ENCODE data around the gene ZNF385C. TPM values are rescaled to one million over a fixed set of nuclear protein-coding genes. Genes with fewer than 3 reads are reported as not detected.
A peak's percentile ranks its signal among the peaks of the same experiment; 100 is the strongest.

ZNF385C gene
- total and polyA plus RNA-seq, 2 of the 13 experiments (the other 11 are each of a cell fraction or from before 2014, with no cell fraction given) = 2.3 to 6.1 TPM

GRCh38 chr17:42075789-42076188 lies 22.5 kb downstream of the ZNF385C start (continued):
- TF ChIP-seq GMEB1 (CRISPR knock-in tag; IDR thresholded peaks at IDR 0.05; ENCODE audit: borderline replicate concordance) (no peak), EHMT2 (IDR thresholded peaks at IDR 0.05; ENCODE audit: borderline replicate concordance, low read depth, low read length) (no peak), ZNF331 (CRISPR knock-in tag; IDR thresholded peaks at IDR 0.05) (peak; percentile 14; the same call in 1 of the 2 replicates), KAT8 (CRISPR knock-in tag; IDR thresholded peaks at IDR 0.05) (0 out of 2 replicates have a peak, but pooled peaks have one; percentile 21), HOXA3 (CRISPR knock-in tag; IDR thresholded peaks at IDR 0.05) (no peak; the same call in 1 of the 2 replicates), ZNF225 (CRISPR knock-in tag; IDR thresholded peaks at IDR 0.05) (no peak), MAZ (IDR thresholded peaks at IDR 0.05; ENCODE audit: borderline replicate concordance, low read depth, low read length) (no peak), MAZ (CRISPR knock-in tag; IDR thresholded peaks at IDR 0.05; ENCODE audit: low read depth) (peak; percentile 15; the same call in 1 of the 2 replicates), ZBTB20 (CRISPR knock-in tag; IDR thresholded peaks at IDR 0.05; ENCODE audit: borderline replicate concordance, low read depth) (peak; percentile 60; the same call in 1 of the 2 replicates), HDAC1 (CRISPR knock-in tag; IDR thresholded peaks at IDR 0.05) (peak; percentile 32; the same call in 1 of the 2 replicates), SOX6 (IDR thresholded peaks at IDR 0.05) (no peak), SOX6 (CRISPR knock-in tag; IDR thresholded peaks at IDR 0.05) (peak; percentile 54; the same call in 1 of the 2 replicates), ZNF281 (CRISPR knock-in tag; IDR thresholded peaks at IDR 0.05; ENCODE audit: borderline replicate concordance) (peak; percentile 21; the same call in 1 of the 2 replicates), NFE2 (CRISPR knock-in tag; IDR thresholded peaks at IDR 0.05) (no peak), ZZZ3 (CRISPR knock-in tag; IDR thresholded peaks at IDR 0.05; ENCODE audit: borderline replicate concordance) (no peak), ARID4A (CRISPR knock-in tag; IDR thresholded peaks at IDR 0.05; ENCODE audit: borderline replicate concordance) (peak; percentile 19; the same call in 1 of the 2 replicates), ZNF33B (CRISPR knock-in tag; IDR thresholded peaks at IDR 0.05) (0 out of 2 replicates have a peak, but pooled peaks have one; percentile 46), FOXP1 (IDR thresholded peaks at IDR 0.05) (no peak), FOXP1 (CRISPR knock-in tag; IDR thresholded peaks at IDR 0.05) (no peak), SALL1 (CRISPR knock-in tag; IDR thresholded peaks at IDR 0.05) (peak; percentile 68), ZNF101 (CRISPR knock-in tag; IDR thresholded peaks at IDR 0.05; ENCODE audit: borderline replicate concordance, low read depth) (no peak), RXRB (CRISPR knock-in tag; IDR thresholded peaks at IDR 0.05; ENCODE audit: borderline replicate concordance) (0 out of 2 replicates have a peak, but pooled peaks have one; percentile 35), BHLHE40 (IDR thresholded peaks at IDR 0.05; ENCODE audit: low read length) (peak; percentile 61; the same call in 1 of the 2 replicates)
